Osteocyte (in vitro differentiated cells): ENCODE measurements around the gene TRPC4AP. TPM values are rescaled to one million over a fixed set of nuclear protein-coding genes. Genes with fewer than 3 reads are reported as not detected.

Experiments
- DNase-seq: peaks from one replicate; pipeline ENCODE4 v3.0.0; 2021; ENCODE audit warnings: mixed read lengths; ENCODE audit not compliant: unreplicated experiment; ENCODE audit errors: extremely low spot score
- H3K27ac Mint-ChIP-seq: one replicate; pipeline ENCODE4 v1.8.0; 2021; ENCODE audit warnings: mild to moderate bottlenecking, mixed read lengths; ENCODE audit not compliant: unreplicated experiment
- H3K27me3 Mint-ChIP-seq: one replicate; pipeline ENCODE4 v1.8.0; 2021; ENCODE audit warnings: mixed read lengths; ENCODE audit not compliant: unreplicated experiment
- H3K36me3 Mint-ChIP-seq: one replicate; pipeline ENCODE4 v1.8.0; 2021; ENCODE audit warnings: mixed read lengths; ENCODE audit not compliant: unreplicated experiment
- H3K4me1 Mint-ChIP-seq: one replicate; pipeline ENCODE4 v1.8.0; 2021; ENCODE audit warnings: mixed read lengths; ENCODE audit not compliant: unreplicated experiment
- H3K4me3 Mint-ChIP-seq: one replicate; pipeline ENCODE4 v1.8.0; 2021; ENCODE audit warnings: mild to moderate bottlenecking, moderate library complexity, mixed read lengths; ENCODE audit not compliant: unreplicated experiment
- H3K9me3 Mint-ChIP-seq: one replicate; pipeline ENCODE4 v1.8.0; 2021; ENCODE audit warnings: mixed read lengths; ENCODE audit not compliant: unreplicated experiment
- CTCF ChIP-seq: fragments of 200-600 bp; sonication (generic); IDR thresholded peaks from 2 replicates; pipeline ENCODE4 v1.5.0; 2021; ENCODE audit warnings: antibody characterized with exemption, mild to moderate bottlenecking, moderate library complexity
- total RNA-seq: library from RNA; stranded (reverse); gene quantifications from 2 replicates; pipeline ENCODE4 v1.2.1, GENCODE V29; 2021

Gene TRPC4AP
- total RNA-seq, 1 donor from 2014 or later, result 83.0 TPM

GRCh38 chr20:35048739-35049138, 43.9 kb downstream of the TRPC4AP start:
- Mint-ChIP-seq H3K27me3 (no peaks in the 10 kb centered on the region), H3K36me3 (peaks cover 50% of the 10 kb centered on the region), H3K9me3 (no peaks in the 10 kb centered on the region), H3K4me1 (peaks cover 20% of the 10 kb centered on the region), H3K27ac (no peak overlapping the region), H3K4me3 (no peak overlapping the region)
- no peak for TF ChIP-seq CTCF
- DNase-seq, result no peak

GRCh38 chr20:35042268-35042667, 50.3 kb downstream of the TRPC4AP start:
- Mint-ChIP-seq H3K4me3 (no peak overlapping the region), H3K4me1 (no peaks in the 10 kb centered on the region), H3K27ac (no peak overlapping the region), H3K9me3 (no peaks in the 10 kb centered on the region), H3K27me3 (no peaks in the 10 kb centered on the region), H3K36me3 (peaks cover 37% of the 10 kb centered on the region)
- TF ChIP-seq CTCF, result no peak
- DNase-seq, result no peak

- no peak for DNase-seq
- H3K36me3 Mint-ChIP-seq, result peaks cover 32% of the 10 kb centered on the region
- H3K27ac Mint-ChIP-seq, result no peak overlapping the region
- H3K9me3 Mint-ChIP-seq, result no peaks in the 10 kb centered on the region
- no peak overlapping the region for H3K4me3 Mint-ChIP-seq
- TF ChIP-seq CTCF, result no peak
- H3K27me3 Mint-ChIP-seq, result no peaks in the 10 kb centered on the region
- no peaks in the 10 kb centered on the region for H3K4me1 Mint-ChIP-seq
Measured at GRCh38 chr20:35040646-35041045, 52.0 kb downstream of the TRPC4AP start.

- no peak for DNase-seq
- H3K36me3 Mint-ChIP-seq, result peaks cover 33% of the 10 kb centered on the region
- H3K27ac Mint-ChIP-seq, result no peak overlapping the region
Measured at GRCh38 chr20:35039846-35040489, 52.6 kb downstream of the TRPC4AP start.

GRCh38 chr20:35039146-35039545, 53.5 kb downstream of the TRPC4AP start:
- Mint-ChIP-seq H3K4me3 (no peak overlapping the region), H3K9me3 (no peaks in the 10 kb centered on the region), H3K4me1 (no peaks in the 10 kb centered on the region), H3K36me3 (peaks cover 35% of the 10 kb centered on the region), H3K27ac (peak overlapping the region; percentile 48), H3K27me3 (no peaks in the 10 kb centered on the region)
- no peak for DNase-seq
- TF ChIP-seq CTCF, result no peak

More at GRCh38 chr20:35039846-35040489, 52.6 kb downstream of the TRPC4AP start:
- Mint-ChIP-seq H3K9me3 (no peaks in the 10 kb centered on the region), H3K27me3 (no peaks in the 10 kb centered on the region), H3K4me3 (no peak overlapping the region), H3K4me1 (no peaks in the 10 kb centered on the region)
- TF ChIP-seq CTCF, result no peak
